ENCODE results near the gene ERBB2. TPM values are rescaled to one million over a fixed set of nuclear protein-coding genes. Genes with fewer than 3 reads are reported as not detected.

ERBB2 gene
- total and polyA plus RNA-seq, 2 of the 13 experiments (the other 11 are each of a cell fraction or from before 2014, with no cell fraction given) = 57.7 to 64.1 TPM

DNA sequence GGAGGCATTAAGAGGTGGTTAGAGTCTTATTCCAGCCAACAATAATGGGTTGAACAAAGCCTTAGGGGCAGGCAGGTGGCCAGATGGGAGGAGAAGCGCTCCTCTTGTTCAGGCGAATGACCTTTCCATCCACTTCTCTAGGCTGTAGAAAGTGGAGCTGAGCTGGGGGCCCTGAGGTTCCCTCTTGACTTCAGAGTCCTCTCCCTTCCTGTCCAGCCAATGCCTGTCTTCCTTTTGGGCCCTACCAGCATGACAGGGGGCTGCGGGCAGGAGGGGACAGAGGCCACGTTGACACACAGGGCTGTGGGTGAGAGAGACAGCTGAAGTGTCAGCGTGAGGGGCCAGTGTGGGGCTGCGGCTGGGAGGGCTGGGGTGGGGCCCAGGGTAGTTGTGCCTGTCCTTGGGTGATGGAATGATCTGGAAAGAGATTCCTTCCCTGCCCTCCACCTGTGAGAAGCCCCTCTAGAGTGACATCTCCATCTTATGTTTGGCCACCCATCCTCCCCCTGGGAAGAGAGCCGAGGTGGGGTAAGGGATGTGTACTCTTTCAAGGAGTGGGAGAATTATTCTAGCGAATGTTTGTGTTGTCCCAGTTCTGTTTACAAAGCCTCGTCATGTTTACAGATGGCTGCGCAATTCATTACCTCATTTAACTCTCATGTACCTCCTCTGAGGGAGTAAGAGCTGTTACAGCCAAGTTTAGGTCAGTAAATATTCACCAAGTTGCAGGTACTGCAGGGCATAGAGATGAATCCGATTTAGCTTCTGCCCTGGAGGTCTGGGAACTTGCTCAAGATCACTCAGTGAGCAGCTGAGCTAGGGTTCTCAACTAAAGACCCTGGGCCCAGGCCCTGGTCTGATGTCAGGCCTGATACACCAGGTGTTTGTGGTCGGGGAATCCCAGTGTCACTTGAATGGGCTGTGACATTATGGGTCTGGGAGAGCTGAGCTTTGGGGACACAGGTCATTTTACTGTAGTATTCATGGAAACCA is 3.3 kb downstream of the ERBB2 start (continued):
- TF ChIP-seq, protein P1, sequence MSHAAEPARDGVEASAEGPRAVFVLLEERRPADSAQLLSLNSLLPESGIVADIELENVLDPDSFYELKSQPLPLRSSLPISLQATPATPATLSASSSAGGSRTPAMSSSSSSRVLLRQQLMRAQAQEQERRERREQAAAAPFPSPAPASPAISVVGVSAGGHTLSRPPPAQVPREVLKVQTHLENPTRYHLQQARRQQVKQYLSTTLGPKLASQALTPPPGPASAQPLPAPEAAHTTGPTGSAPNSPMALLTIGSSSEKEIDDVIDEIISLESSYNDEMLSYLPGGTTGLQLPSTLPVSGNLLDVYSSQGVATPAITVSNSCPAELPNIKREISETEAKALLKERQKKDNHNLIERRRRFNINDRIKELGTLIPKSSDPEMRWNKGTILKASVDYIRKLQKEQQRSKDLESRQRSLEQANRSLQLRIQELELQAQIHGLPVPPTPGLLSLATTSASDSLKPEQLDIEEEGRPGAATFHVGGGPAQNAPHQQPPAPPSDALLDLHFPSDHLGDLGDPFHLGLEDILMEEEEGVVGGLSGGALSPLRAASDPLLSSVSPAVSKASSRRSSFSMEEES (CRISPR knock-in tag; IDR thresholded peaks at IDR 0.05) = no peak
- TF ChIP-seq ZNF329 (CRISPR knock-in tag; IDR thresholded peaks at IDR 0.05; ENCODE audit: low read depth) = no peak
- TF ChIP-seq, protein P2, sequence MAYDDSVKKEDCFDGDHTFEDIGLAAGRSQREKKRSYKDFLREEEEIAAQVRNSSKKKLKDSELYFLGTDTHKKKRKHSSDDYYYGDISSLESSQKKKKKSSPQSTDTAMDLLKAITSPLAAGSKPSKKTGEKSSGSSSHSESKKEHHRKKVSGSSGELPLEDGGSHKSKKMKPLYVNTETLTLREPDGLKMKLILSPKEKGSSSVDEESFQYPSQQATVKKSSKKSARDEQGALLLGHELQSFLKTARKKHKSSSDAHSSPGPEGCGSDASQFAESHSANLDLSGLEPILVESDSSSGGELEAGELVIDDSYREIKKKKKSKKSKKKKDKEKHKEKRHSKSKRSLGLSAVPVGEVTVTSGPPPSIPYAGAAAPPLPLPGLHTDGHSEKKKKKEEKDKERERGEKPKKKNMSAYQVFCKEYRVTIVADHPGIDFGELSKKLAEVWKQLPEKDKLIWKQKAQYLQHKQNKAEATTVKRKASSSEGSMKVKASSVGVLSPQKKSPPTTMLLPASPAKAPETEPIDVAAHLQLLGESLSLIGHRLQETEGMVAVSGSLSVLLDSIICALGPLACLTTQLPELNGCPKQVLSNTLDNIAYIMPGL (CRISPR knock-in tag; IDR thresholded peaks at IDR 0.05; ENCODE audit: borderline replicate concordance in 1 of 2, low read depth in 1 of 2) = peak in 1 of 2 experiments; percentile 78; a peak in 2 of 4 replicates
- no peak for TF ChIP-seq ZSCAN9 (CRISPR knock-in tag; IDR thresholded peaks at IDR 0.05; ENCODE audit: borderline replicate concordance)
- TF ChIP-seq ZNF225 (CRISPR knock-in tag; IDR thresholded peaks at IDR 0.05) = no peak
- peak; percentile 59; the same call in 1 of the 2 replicates for TF ChIP-seq YEATS4 (CRISPR knock-in tag; IDR thresholded peaks at IDR 0.05; ENCODE audit: borderline replicate concordance)
- no peak for TF ChIP-seq SUZ12 (IDR thresholded peaks at IDR 0.05; ENCODE audit: low read depth, low read length)
- no peak for TF ChIP-seq JUND (CRISPR knock-in tag; IDR thresholded peaks at IDR 0.05)
- no peak for TF ChIP-seq ZNF737 (CRISPR knock-in tag; IDR thresholded peaks at IDR 0.05; ENCODE audit: borderline replicate concordance)
- no peak for TF ChIP-seq ZMYM2 (CRISPR knock-in tag; IDR thresholded peaks at IDR 0.05)
- no peak; the same call in 1 of the 2 replicates for TF ChIP-seq ZNF446 (CRISPR knock-in tag; IDR thresholded peaks at IDR 0.05)
- TF ChIP-seq SMC3 (IDR thresholded peaks at IDR 0.05; ENCODE audit: low read length) = peak; percentile 12; the same call in 1 of the 2 replicates
- TF ChIP-seq ELF3 (CRISPR knock-in tag; IDR thresholded peaks at IDR 0.05) = peak; percentile 65
- TF ChIP-seq ZNF253 (CRISPR knock-in tag; IDR thresholded peaks at IDR 0.05; ENCODE audit: borderline replicate concordance) = no peak
- TF ChIP-seq, protein P3, sequence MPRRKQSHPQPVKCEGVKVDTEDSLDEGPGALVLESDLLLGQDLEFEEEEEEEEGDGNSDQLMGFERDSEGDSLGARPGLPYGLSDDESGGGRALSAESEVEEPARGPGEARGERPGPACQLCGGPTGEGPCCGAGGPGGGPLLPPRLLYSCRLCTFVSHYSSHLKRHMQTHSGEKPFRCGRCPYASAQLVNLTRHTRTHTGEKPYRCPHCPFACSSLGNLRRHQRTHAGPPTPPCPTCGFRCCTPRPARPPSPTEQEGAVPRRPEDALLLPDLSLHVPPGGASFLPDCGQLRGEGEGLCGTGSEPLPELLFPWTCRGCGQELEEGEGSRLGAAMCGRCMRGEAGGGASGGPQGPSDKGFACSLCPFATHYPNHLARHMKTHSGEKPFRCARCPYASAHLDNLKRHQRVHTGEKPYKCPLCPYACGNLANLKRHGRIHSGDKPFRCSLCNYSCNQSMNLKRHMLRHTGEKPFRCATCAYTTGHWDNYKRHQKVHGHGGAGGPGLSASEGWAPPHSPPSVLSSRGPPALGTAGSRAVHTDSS (CRISPR knock-in tag; conservative IDR thresholded peaks at IDR 0.05) = no peak
- TF ChIP-seq HNRNPL (IDR thresholded peaks at IDR 0.05; ENCODE audit: low read depth, low read length) = no peak
- TF ChIP-seq, protein P4, sequence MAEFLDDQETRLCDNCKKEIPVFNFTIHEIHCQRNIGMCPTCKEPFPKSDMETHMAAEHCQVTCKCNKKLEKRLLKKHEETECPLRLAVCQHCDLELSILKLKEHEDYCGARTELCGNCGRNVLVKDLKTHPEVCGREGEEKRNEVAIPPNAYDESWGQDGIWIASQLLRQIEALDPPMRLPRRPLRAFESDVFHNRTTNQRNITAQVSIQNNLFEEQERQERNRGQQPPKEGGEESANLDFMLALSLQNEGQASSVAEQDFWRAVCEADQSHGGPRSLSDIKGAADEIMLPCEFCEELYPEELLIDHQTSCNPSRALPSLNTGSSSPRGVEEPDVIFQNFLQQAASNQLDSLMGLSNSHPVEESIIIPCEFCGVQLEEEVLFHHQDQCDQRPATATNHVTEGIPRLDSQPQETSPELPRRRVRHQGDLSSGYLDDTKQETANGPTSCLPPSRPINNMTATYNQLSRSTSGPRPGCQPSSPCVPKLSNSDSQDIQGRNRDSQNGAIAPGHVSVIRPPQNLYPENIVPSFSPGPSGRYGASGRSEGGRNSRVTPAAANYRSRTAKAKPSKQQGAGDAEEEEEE (CRISPR knock-in tag; IDR thresholded peaks at IDR 0.05; ENCODE audit: borderline replicate concordance) = 0 out of 2 replicates have a peak, but pooled peaks have one; percentile 41
- no peak for TF ChIP-seq ATF1 (CRISPR knock-in tag; IDR thresholded peaks at IDR 0.05)
- TF ChIP-seq JDP2 (CRISPR knock-in tag; IDR thresholded peaks at IDR 0.05; ENCODE audit: borderline replicate concordance) = no peak
- no peak for TF ChIP-seq ZNF773 (CRISPR knock-in tag; IDR thresholded peaks at IDR 0.05; ENCODE audit: borderline replicate concordance)
- TF ChIP-seq ZNF589 (CRISPR knock-in tag; conservative IDR thresholded peaks at IDR 0.05) = no peak
